PC-9 (cell line): ENCODE results near the gene PTPN21.

ENCODE experiments used
- CTCF ChIP-seq: fragments of 200-600 bp; sonication (generic); conservative IDR thresholded peaks from 2 replicates; pipeline ENCODE4 v1.6.1; 2017; ENCODE audit warnings: mixed run types, antibody characterized with exemption, mild to moderate bottlenecking, moderate library complexity
- EZH2 ChIP-seq: fragments of 200-600 bp; sonication (generic); IDR thresholded peaks from 2 replicates; pipeline ENCODE4 v1.8.0; 2017; ENCODE audit warnings: antibody characterized with exemption, low read depth

- TF ChIP-seq CTCF = no peak
- no peak for TF ChIP-seq EZH2
Measured at GRCh38 chr14:88550078-88550477, 4.7 kb downstream of the PTPN21 start.
